Activated CD4-positive, alpha-beta T cell treated with anti-CD3 and anti-CD28 coated beads, Interleukin-2, Interleukin-4, amounts not matched to agents 100 ng/mL and 50 ng/mL, durations not matched to agents 16 hours and 8 hours (primary cell): ENCODE results near the gene CADM4.
A peak's percentile ranks its signal among the peaks of the same experiment; 100 is the strongest.

Source experiments
- DNase-seq: peaks from one replicate; pipeline ENCODE4 v3.0.0-alpha.2; 2020; ENCODE audit warnings: low spot score

Gene CADM4

GRCh38 chr19:43582495-43582894, 57.2 kb downstream of the CADM4 start:
- DNase-seq: no peak

- no peak for DNase-seq
These were observed 58.2 kb downstream of the CADM4 start for GRCh38 chr19:43581467-43581866.

GRCh38 chr19:43578787-43579186, 60.9 kb downstream of the CADM4 start:
- no peak for DNase-seq

- no peak for DNase-seq
These were observed 63.4 kb downstream of the CADM4 start for GRCh38 chr19:43575955-43576878.

- peak; percentile 98 for DNase-seq
These were observed 64.3 kb downstream of the CADM4 start, which contains the start of the genes PINLYP and XRCC1 for GRCh38 chr19:43575156-43575950. Gene PINLYP, plus strand, starts transcription at chr19:43575801. Its CDS starts 1,391 bp downstream, at chr19:43577192. Gene XRCC1, minus strand, starts transcription at chr19:43575527. Its CDS starts 69 bp downstream, at chr19:43575458.

GRCh38 chr19:43574424-43575155, 65.1 kb downstream of the CADM4 start:
- no peak for DNase-seq
